Measurements from ENCODE around the gene ITSN1. TPM values are rescaled to one million over a fixed set of nuclear protein-coding genes. Genes with fewer than 3 reads are reported as not detected.

The ITSN1 gene
- total and polyA plus RNA-seq, 2 of the 13 experiments (the other 11 are each of a cell fraction or from before 2014, with no cell fraction given): 26.1 to 33.8 TPM

DNA sequence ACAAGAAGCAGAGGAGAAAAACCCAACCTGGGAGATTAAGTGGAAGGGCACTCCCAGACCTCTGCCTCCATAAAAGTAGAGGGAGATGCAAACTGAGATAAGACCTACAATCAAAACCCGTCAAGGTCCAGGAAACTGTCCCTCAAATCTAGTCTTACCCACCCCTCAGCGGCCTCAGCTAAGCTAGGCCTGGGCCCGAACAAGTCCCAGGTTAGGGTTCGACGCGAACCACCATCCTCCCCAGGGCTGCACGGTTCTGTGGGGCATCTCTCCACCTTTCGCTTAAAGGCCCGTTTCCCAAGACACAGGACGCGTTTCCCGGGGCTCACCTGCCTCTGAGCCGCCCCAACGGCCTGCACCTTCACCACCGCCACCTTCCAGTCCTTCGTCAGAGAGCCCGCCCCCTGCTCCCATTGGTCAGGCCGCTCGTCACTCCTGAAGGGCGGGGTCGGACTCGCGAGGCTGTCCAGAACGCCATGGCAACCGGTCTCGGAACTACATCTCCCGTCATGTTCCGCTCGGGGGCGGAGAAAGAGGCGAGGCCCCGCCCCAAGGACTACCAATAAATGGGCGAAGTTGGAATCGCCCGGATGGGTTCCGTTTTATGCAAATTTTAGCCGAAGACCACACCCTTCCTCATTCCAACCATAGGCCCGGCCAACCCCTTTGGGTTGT is 812 bp upstream of the ITSN1 start, which contains the start of gene CRYZL1 (continued):
- TF ChIP-seq, protein P1, sequence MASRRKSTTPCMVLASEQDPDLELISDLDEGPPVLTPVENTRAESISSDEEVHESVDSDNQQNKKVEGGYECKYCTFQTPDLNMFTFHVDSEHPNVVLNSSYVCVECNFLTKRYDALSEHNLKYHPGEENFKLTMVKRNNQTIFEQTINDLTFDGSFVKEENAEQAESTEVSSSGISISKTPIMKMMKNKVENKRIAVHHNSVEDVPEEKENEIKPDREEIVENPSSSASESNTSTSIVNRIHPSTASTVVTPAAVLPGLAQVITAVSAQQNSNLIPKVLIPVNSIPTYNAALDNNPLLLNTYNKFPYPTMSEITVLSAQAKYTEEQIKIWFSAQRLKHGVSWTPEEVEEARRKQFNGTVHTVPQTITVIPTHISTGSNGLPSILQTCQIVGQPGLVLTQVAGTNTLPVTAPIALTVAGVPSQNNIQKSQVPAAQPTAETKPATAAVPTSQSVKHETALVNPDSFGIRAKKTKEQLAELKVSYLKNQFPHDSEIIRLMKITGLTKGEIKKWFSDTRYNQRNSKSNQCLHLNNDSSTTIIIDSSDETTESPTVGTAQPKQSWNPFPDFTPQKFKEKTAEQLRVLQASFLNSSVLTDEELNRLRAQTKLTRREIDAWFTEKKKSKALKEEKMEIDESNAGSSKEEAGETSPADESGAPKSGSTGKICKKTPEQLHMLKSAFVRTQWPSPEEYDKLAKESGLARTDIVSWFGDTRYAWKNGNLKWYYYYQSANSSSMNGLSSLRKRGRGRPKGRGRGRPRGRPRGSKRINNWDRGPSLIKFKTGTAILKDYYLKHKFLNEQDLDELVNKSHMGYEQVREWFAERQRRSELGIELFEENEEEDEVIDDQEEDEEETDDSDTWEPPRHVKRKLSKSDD (CRISPR knock-in tag; IDR thresholded peaks at IDR 0.05; ENCODE audit: low read depth): 0 out of 2 replicates have a peak, but pooled peaks have one; percentile 72
- TF ChIP-seq TEAD3 (CRISPR knock-in tag; optimal IDR thresholded peaks at IDR 0.05; ENCODE audit: borderline replicate concordance): peak; percentile 91
- TF ChIP-seq, protein P2, sequence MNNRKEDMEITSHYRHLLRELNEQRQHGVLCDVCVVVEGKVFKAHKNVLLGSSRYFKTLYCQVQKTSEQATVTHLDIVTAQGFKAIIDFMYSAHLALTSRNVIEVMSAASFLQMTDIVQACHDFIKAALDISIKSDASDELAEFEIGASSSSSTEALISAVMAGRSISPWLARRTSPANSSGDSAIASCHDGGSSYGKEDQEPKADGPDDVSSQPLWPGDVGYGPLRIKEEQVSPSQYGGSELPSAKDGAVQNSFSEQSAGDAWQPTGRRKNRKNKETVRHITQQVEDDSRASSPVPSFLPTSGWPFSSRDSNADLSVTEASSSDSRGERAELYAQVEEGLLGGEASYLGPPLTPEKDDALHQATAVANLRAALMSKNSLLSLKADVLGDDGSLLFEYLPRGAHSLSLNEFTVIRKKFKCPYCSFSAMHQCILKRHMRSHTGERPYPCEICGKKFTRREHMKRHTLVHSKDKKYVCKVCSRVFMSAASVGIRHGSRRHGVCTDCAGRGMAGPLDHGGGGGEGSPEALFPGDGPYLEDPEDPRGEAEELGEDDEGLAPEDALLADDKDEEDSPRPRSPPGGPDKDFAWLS (CRISPR knock-in tag; IDR thresholded peaks at IDR 0.05; ENCODE audit: borderline replicate concordance): 0 out of 2 replicates have a peak, but pooled peaks have one; percentile 52

DNA sequence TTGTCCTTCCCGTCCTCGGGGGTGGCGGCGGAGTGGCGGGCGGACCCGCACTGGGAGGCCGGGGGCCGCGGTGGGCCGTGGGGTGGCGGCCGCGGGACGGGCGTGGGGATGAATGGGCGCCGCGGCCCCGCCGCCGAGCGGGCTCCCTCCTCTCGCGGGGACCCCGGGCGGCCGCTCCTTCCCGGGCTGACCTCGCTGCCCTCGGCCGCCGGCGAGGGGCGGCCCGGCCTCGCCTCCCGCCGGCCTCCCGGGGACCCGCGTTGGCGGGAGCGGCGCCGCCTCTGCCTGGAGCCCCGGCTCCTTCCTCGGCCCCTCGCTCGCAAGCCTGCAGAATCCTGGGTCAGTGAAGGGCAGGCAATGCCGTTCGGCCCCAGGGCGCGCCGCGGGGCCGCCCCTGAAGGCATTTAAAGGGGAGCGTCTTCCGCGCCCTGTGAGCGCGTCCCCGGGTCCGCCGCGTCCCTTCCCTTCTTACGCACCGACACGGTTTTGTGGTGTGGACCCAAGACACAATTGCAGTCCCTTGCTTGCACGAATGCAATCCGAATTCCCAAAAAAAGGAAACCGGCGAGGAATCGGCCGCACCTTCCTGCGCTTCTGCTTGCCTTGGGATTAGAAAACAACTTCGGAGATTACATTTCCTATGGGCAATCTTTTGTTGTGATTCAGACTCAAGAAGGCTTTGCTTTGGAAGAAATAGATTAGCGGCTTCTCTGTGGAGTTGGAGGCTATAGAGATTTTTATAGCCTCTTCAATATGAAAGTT is 776 bp downstream of the ITSN1 start:
- H3K27ac ChIP-seq (ENCODE audit: extremely low read length, insufficient read depth, low read length): peak overlapping the region; percentile 89
- no peak for FAIRE-seq
- H3K4me2 ChIP-seq (ENCODE audit: low read depth, low read length): peak overlapping the region; percentile 65
- in situ Hi-C loops (cut with HindIII; ENCODE audit: extremely low pct_ligation_motif_present, low pct_unique_long_range_greater_than_20kb) (no loop called here), intact Hi-C loops (cut with micrococcal nuclease; ENCODE audit: unreplicated experiment) (loop anchor here (2.0 to 10.0 kb wide), 3 partner anchors 42 to 252 kb away; no protein-coding TSS in a partner anchor)
- H3K9ac ChIP-seq (ENCODE audit: insufficient read depth, low read depth, low read length): peak overlapping the region; percentile 76
- H3K36me3 ChIP-seq (replicated peaks in 1 of 2; ENCODE audit: control insufficient read depth in 1 of 2, insufficient read depth in 2 of 2, low read length in 2 of 2): no peaks in the 10 kb centered on the region
- POLR2A ChIA-PET: no interaction called here
- H2AFZ ChIP-seq (ENCODE audit: low read length): no peak overlapping the region
- H3K27me3 ChIP-seq (ENCODE audit: control insufficient read depth in 1 of 2, insufficient read depth in 2 of 2, low read length in 2 of 2): no peaks in the 10 kb centered on the region; a peak in 1 of 5 replicates
- BruUV-seq (replicated peaks): no TSS peak
- H4K20me1 ChIP-seq (ENCODE audit: insufficient read depth, low read length): no peaks in the 10 kb centered on the region
- peaks cover 61% of the 10 kb centered on the region for H3K79me2 ChIP-seq (ENCODE audit: insufficient read depth, low read length)
- peak overlapping the region; percentile 81 to 95 (median 85) for H3K4me3 ChIP-seq (replicated peaks in 1 of 3; ENCODE audit: insufficient read depth in 1 of 3, low read depth in 2 of 3, low read length in 3 of 3)
- H3K9me3 ChIP-seq (ENCODE audit: low read length): no peaks in the 10 kb centered on the region
- ATAC-seq: peak; percentile 0; the same call in 2 of the 3 replicates
- WGBS (ENCODE audit: low lambda C conversion rate): 0% methylated on average over 8 of the region's 78 CpGs
- no peak for DNase-seq (ENCODE audit: low spot score)
- H3K4me1 ChIP-seq (ENCODE audit: insufficient read depth, low read length): peaks cover 41% of the 10 kb centered on the region
- CTCF ChIA-PET (ENCODE audit: low intra/inter-chr PET ratio, low total read pairs): no interaction called here
- 0 out of 2 replicates have a peak, but pooled peaks have one; percentile 42 for TF ChIP-seq ZNF501 (CRISPR knock-in tag; IDR thresholded peaks at IDR 0.05)
- TF ChIP-seq PHF21A (CRISPR knock-in tag; IDR thresholded peaks at IDR 0.05): peak; percentile 38; the same call in 1 of the 2 replicates
- TF ChIP-seq ZFY (CRISPR knock-in tag; IDR thresholded peaks at IDR 0.05): peak; percentile 25; the same call in 1 of the 2 replicates
- TF ChIP-seq, protein P3, sequence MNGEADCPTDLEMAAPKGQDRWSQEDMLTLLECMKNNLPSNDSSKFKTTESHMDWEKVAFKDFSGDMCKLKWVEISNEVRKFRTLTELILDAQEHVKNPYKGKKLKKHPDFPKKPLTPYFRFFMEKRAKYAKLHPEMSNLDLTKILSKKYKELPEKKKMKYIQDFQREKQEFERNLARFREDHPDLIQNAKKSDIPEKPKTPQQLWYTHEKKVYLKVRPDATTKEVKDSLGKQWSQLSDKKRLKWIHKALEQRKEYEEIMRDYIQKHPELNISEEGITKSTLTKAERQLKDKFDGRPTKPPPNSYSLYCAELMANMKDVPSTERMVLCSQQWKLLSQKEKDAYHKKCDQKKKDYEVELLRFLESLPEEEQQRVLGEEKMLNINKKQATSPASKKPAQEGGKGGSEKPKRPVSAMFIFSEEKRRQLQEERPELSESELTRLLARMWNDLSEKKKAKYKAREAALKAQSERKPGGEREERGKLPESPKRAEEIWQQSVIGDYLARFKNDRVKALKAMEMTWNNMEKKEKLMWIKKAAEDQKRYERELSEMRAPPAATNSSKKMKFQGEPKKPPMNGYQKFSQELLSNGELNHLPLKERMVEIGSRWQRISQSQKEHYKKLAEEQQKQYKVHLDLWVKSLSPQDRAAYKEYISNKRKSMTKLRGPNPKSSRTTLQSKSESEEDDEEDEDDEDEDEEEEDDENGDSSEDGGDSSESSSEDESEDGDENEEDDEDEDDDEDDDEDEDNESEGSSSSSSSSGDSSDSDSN (CRISPR knock-in tag; IDR thresholded peaks at IDR 0.05): peak; percentile 89
- TF ChIP-seq PLRG1 (conservative IDR thresholded peaks at IDR 0.05): no peak
